Loucy (cell line): Measurements from ENCODE around the gene MBNL1.
A peak's percentile ranks its signal among the peaks of the same experiment; 100 is the strongest.

Experiments
- H2AFZ ChIP-seq: fragments of 200-600 bp; sonication (generic); 2 replicates; pipeline ENCODE4 v1.6.0; 2016; ENCODE audit warnings: antibody characterized with exemption, mild to moderate bottlenecking, low read length, moderate library complexity
- H3F3A ChIP-seq: fragments of 200-600 bp; 2 replicates; pipeline ENCODE4 v1.6.0; 2016; ENCODE audit warnings: antibody characterized with exemption, low read depth, mild to moderate bottlenecking
- H3K27me3 ChIP-seq: fragments of 200-600 bp; sonication (generic); 2 replicates; pipeline ENCODE4 v1.6.1; 2014; ENCODE audit warnings: low read length, mild to moderate bottlenecking; ENCODE audit not compliant: insufficient read depth, poor library complexity, severe bottlenecking
- H3K36me3 ChIP-seq: fragments of 200-600 bp; sonication (generic); 2 replicates; pipeline ENCODE4 v1.6.1; 2016; ENCODE audit warnings: low read length; ENCODE audit not compliant: insufficient read depth
- H3K4me1 ChIP-seq: fragments of 200-600 bp; sonication (generic); 2 replicates; pipeline ENCODE4 v1.5.1; 2014; ENCODE audit warnings: low read length, mild to moderate bottlenecking; ENCODE audit not compliant: insufficient read depth, poor library complexity, severe bottlenecking
- H3K4me2 ChIP-seq: fragments of 200-600 bp; sonication (generic); 2 replicates; pipeline ENCODE4 v1.6.0; 2014; ENCODE audit warnings: antibody characterized with exemption, low read length, low read depth, mild to moderate bottlenecking; ENCODE audit not compliant: poor library complexity, severe bottlenecking
- H3K4me3 ChIP-seq: fragments of 200-600 bp; sonication (generic); 2 replicates; pipeline ENCODE4 v1.5.1; 2014; ENCODE audit warnings: low read length, mild to moderate bottlenecking, mixed read lengths; ENCODE audit not compliant: poor library complexity, severe bottlenecking
- H3K79me2 ChIP-seq: fragments of 200-600 bp; sonication (generic); 2 replicates; pipeline ENCODE4 v1.6.1; 2014; ENCODE audit warnings: low read length; ENCODE audit not compliant: insufficient read depth
- H3K9ac ChIP-seq: fragments of 200-600 bp; sonication (generic); 2 replicates; pipeline ENCODE4 v1.6.0; 2014; ENCODE audit warnings: mild to moderate bottlenecking, low read depth, low read length, moderate library complexity; ENCODE audit not compliant: poor library complexity, severe bottlenecking
- H3K9me2 ChIP-seq: fragments of 200-600 bp; sonication (generic); replicated peaks from 2 replicates; pipeline ENCODE4 v1.6.1; 2016; ENCODE audit warnings: low read depth, low read length, mixed read lengths
- H3K9me3 ChIP-seq: fragments of 200-600 bp; sonication (generic); 2 replicates; pipeline ENCODE4 v1.6.1; 2014; ENCODE audit warnings: mild to moderate bottlenecking, antibody characterized with exemption, low read length, low read depth; ENCODE audit not compliant: insufficient read depth
- H4K20me1 ChIP-seq: fragments of 200-600 bp; sonication (generic); 2 replicates; pipeline ENCODE4 v1.6.0; 2014; ENCODE audit warnings: antibody characterized with exemption, low read length, mild to moderate bottlenecking; ENCODE audit not compliant: insufficient read depth, poor library complexity, severe bottlenecking
- CTCF ChIP-seq: fragments of 200-600 bp; sonication (generic); conservative IDR thresholded peaks from 2 replicates; pipeline ENCODE4 v1.5.1; 2014; ENCODE audit warnings: mild to moderate bottlenecking, antibody characterized with exemption, low read length
- EZH2phosphoT487 ChIP-seq: fragments of 200-600 bp; IDR thresholded peaks from 2 replicates; pipeline ENCODE4 v1.6.1; 2018; ENCODE audit warnings: antibody characterized with exemption, mild to moderate bottlenecking, moderate library complexity, borderline replicate concordance

MBNL1 gene

GRCh38 chr3:152302521-152303021, 33.8 kb downstream of the MBNL1 start:
- Histone ChIP-seq H3K27me3 (no peaks in the 10 kb centered on the region), H4K20me1 (peaks cover 100% of the 10 kb centered on the region), H2AFZ (no peak overlapping the region), H3K4me1 (peaks cover 34% of the 10 kb centered on the region), H3K4me2 (peak overlapping the region; percentile 43), H3K9ac (no peak overlapping the region), H3K79me2 (peaks cover 100% of the 10 kb centered on the region), H3K9me2 (no peaks in the 10 kb centered on the region), H3K4me3 (no peak overlapping the region), H3F3A (no peaks in the 10 kb centered on the region), H3K36me3 (peaks cover 79% of the 10 kb centered on the region), H3K9me3 (no peaks in the 10 kb centered on the region)
- TF ChIP-seq EZH2phosphoT487 (no peak), CTCF (no peak)

- Histone ChIP-seq H3K27me3 (no peaks in the 10 kb centered on the region), H3K4me2 (no peak overlapping the region), H2AFZ (no peak overlapping the region), H3K36me3 (peaks cover 86% of the 10 kb centered on the region), H3K4me1 (peaks cover 37% of the 10 kb centered on the region), H3K9me3 (no peaks in the 10 kb centered on the region), H3K9ac (no peak overlapping the region), H4K20me1 (peaks cover 100% of the 10 kb centered on the region), H3K79me2 (peaks cover 100% of the 10 kb centered on the region), H3K4me3 (no peak overlapping the region), H3F3A (no peaks in the 10 kb centered on the region), H3K9me2 (no peaks in the 10 kb centered on the region)
- no peak for TF ChIP-seq EZH2phosphoT487
- TF ChIP-seq CTCF, result no peak
Measured at GRCh38 chr3:152304160-152304559, 35.4 kb downstream of the MBNL1 start.

- Histone ChIP-seq H3K27me3 (no peaks in the 10 kb centered on the region), H4K20me1 (peaks cover 99% of the 10 kb centered on the region), H3K4me3 (no peak overlapping the region), H3K4me1 (peaks cover 37% of the 10 kb centered on the region), H3K9me3 (no peaks in the 10 kb centered on the region), H3K9me2 (no peaks in the 10 kb centered on the region), H3F3A (no peaks in the 10 kb centered on the region), H3K4me2 (no peak overlapping the region), H3K9ac (no peak overlapping the region), H3K36me3 (peaks cover 76% of the 10 kb centered on the region), H2AFZ (no peak overlapping the region), H3K79me2 (peaks cover 100% of the 10 kb centered on the region)
- no peak for TF ChIP-seq EZH2phosphoT487
- no peak for TF ChIP-seq CTCF
Measured at GRCh38 chr3:152305075-152305474, 36.3 kb downstream of the MBNL1 start.
